ENCODE results near the gene ITGA5.
A peak's percentile ranks its signal among the peaks of the same experiment; 100 is the strongest.
"Not testable (repeated sequence)": the region's sequence is repeated elsewhere in the genome, so short reads cannot be mapped to it uniquely, and the experiment has no call there.

ITGA5 gene

DNA sequence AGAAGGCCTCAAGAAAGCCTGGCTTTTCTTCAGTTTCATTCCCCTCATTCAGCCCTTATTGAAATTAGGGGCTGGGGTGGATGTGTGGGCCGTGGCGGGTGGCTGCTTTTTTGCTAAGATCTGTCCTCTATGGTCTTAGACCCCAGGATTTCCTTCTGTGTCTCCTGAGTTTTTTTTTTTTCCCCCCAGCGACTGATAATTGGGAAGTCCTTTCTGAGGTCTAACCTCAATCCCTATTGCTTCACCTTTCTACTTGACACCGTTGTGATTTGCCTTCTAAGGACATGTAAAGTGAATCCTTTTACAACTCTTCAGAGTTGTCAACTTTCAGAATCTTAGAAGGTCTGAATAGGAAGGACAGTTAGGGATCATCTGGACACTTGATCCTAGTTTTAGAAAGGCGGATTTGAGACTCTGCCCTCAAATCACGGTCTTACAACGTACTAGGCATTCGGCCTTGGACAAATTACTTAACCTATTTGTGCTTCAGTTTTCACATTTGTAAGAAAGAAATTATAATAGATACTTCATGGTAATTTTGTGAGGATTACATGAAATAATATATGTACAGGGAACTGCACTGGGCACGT is 59.2 kb downstream of the ITGA5 start:
- peak overlapping the region; percentile 58 for H3K27ac ChIP-seq (ENCODE audit: low read length)
- H3K9me3 ChIP-seq (ENCODE audit: control insufficient read depth, low read depth, low read length), result no peaks in the 10 kb centered on the region
- H3K27me3 ChIP-seq (ENCODE audit: control insufficient read depth, insufficient read depth, low read length), result no peaks in the 10 kb centered on the region
- peak overlapping the region; percentile 58 for H3K9ac ChIP-seq (ENCODE audit: low read length)
- H3K36me3 ChIP-seq (ENCODE audit: control insufficient read depth, low read depth, low read length), result no peaks in the 10 kb centered on the region
- peaks cover 49% of the 10 kb centered on the region for H3K4me1 ChIP-seq (ENCODE audit: control insufficient read depth, low read depth, low read length)
- peak overlapping the region; percentile 83 for H3K4me3 ChIP-seq (ENCODE audit: low read length)

- Histone ChIP-seq H3K9me3 (ENCODE audit: control insufficient read depth, low read depth, low read length) (no peaks in the 10 kb centered on the region), H3K27me3 (ENCODE audit: control insufficient read depth, insufficient read depth, low read length) (no peaks in the 10 kb centered on the region), H3K4me3 (ENCODE audit: low read length) (peak overlapping the region; percentile 83), H3K9ac (ENCODE audit: low read length) (peak overlapping the region; percentile 63), H3K4me1 (ENCODE audit: control insufficient read depth, low read depth, low read length) (peaks cover 52% of the 10 kb centered on the region), H3K27ac (ENCODE audit: low read length) (peak overlapping the region; percentile 58), H3K36me3 (ENCODE audit: control insufficient read depth, low read depth, low read length) (no peaks in the 10 kb centered on the region)
These were observed 59.9 kb downstream of the ITGA5 start for GRCh38 chr12:54358945-54359761.

DNA sequence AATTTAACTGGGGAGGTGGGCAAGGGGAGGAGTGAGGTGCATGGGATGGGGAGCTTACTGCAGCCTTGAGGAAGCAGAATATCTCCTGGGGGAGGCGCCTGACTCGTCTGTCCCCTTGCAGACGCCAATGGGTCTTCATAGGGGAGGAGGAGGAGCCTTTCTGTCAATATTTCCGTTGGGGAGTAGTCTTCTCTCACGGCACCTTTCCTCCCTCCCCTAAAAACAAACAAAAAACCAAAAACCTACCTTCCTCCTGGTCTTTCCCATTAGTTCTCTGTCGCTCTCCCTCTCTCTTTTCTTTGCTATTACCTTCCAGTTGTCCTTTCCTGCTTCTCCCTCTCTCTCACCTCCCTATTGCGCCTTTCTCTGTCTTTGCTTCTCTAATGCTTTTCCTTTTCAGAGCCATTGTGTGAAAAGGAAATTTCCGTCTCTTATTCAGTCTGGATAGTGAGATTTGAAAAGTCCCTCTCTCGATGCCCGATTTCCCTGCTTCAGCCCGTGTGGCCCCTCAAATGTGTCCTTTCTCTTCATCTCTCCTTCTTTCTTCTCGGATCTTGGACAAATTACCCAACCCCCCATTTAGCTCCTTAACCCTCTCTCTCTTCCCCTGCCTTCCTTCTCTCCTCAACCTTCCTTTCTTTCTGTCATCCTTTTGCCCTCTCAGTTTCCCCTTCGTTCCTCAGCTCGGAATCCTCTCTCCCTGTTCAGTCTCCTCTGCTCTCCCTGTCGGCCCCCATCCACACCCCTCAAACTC is 60.7 kb downstream of the ITGA5 start:
- H3K9ac ChIP-seq (ENCODE audit: low read length), result peak overlapping the region; percentile 63
- peak overlapping the region; percentile 25 for H3K27ac ChIP-seq (ENCODE audit: low read length)
- H3K36me3 ChIP-seq (ENCODE audit: control insufficient read depth, low read depth, low read length), result no peaks in the 10 kb centered on the region
- peak overlapping the region; percentile 83 for H3K4me3 ChIP-seq (ENCODE audit: low read length)
- H3K4me1 ChIP-seq (ENCODE audit: control insufficient read depth, low read depth, low read length), result peaks cover 57% of the 10 kb centered on the region
- H3K27me3 ChIP-seq (ENCODE audit: control insufficient read depth, insufficient read depth, low read length), result no peaks in the 10 kb centered on the region
- H3K9me3 ChIP-seq (ENCODE audit: control insufficient read depth, low read depth, low read length), result no peaks in the 10 kb centered on the region

- H3K4me1 ChIP-seq (ENCODE audit: control insufficient read depth, low read depth, low read length), result peaks cover 64% of the 10 kb centered on the region
- H3K4me3 ChIP-seq (ENCODE audit: low read length), result peak overlapping the region; percentile 83
- H3K9ac ChIP-seq (ENCODE audit: low read length), result no peak overlapping the region
- no peaks in the 10 kb centered on the region for H3K27me3 ChIP-seq (ENCODE audit: control insufficient read depth, insufficient read depth, low read length)
- no peaks in the 10 kb centered on the region for H3K36me3 ChIP-seq (ENCODE audit: control insufficient read depth, low read depth, low read length)
- H3K27ac ChIP-seq (ENCODE audit: low read length), result no peak overlapping the region
- no peaks in the 10 kb centered on the region for H3K9me3 ChIP-seq (ENCODE audit: control insufficient read depth, low read depth, low read length)
These were observed 61.4 kb downstream of the ITGA5 start for GRCh38 chr12:54357506-54358190.

- no peaks in the 10 kb centered on the region for H3K9me3 ChIP-seq (ENCODE audit: control insufficient read depth, low read depth, low read length)
- peak overlapping the region; percentile 83 for H3K4me3 ChIP-seq (ENCODE audit: low read length)
- no peak overlapping the region for H3K27ac ChIP-seq (ENCODE audit: low read length)
- no peaks in the 10 kb centered on the region for H3K27me3 ChIP-seq (ENCODE audit: control insufficient read depth, insufficient read depth, low read length)
- H3K9ac ChIP-seq (ENCODE audit: low read length), result peak overlapping the region; percentile 3
- H3K36me3 ChIP-seq (ENCODE audit: control insufficient read depth, low read depth, low read length), result no peaks in the 10 kb centered on the region
- peaks cover 69% of the 10 kb centered on the region for H3K4me1 ChIP-seq (ENCODE audit: control insufficient read depth, low read depth, low read length)
These were observed 62.1 kb downstream of the ITGA5 start for GRCh38 chr12:54356951-54357356.

GRCh38 chr12:54356228-54356627 is 62.8 kb downstream of the ITGA5 start:
- Histone ChIP-seq H3K4me3 (ENCODE audit: low read length) (no peak overlapping the region), H3K27me3 (ENCODE audit: control insufficient read depth, insufficient read depth, low read length) (peaks cover 7% of the 10 kb centered on the region), H3K9ac (ENCODE audit: low read length) (no peak overlapping the region)

GRCh38 chr12:54355104-54355815 is 63.8 kb downstream of the ITGA5 start:
- Histone ChIP-seq H3K4me1 (ENCODE audit: control insufficient read depth, low read depth, low read length) (peaks cover 80% of the 10 kb centered on the region), H3K27me3 (ENCODE audit: control insufficient read depth, insufficient read depth, low read length) (peaks cover 14% of the 10 kb centered on the region), H3K9me3 (ENCODE audit: control insufficient read depth, low read depth, low read length) (no peaks in the 10 kb centered on the region), H3K36me3 (ENCODE audit: control insufficient read depth, low read depth, low read length) (no peaks in the 10 kb centered on the region), H3K27ac (ENCODE audit: low read length) (no peak overlapping the region), H3K9ac (ENCODE audit: low read length) (no peak overlapping the region), H3K4me3 (ENCODE audit: low read length) (no peak overlapping the region)

More at GRCh38 chr12:54356228-54356627, 62.8 kb downstream of the ITGA5 start:
- H3K9me3 ChIP-seq (ENCODE audit: control insufficient read depth, low read depth, low read length), result no peaks in the 10 kb centered on the region
- no peak overlapping the region for H3K27ac ChIP-seq (ENCODE audit: low read length)
- H3K4me1 ChIP-seq (ENCODE audit: control insufficient read depth, low read depth, low read length), result peaks cover 76% of the 10 kb centered on the region
- H3K36me3 ChIP-seq (ENCODE audit: control insufficient read depth, low read depth, low read length), result no peaks in the 10 kb centered on the region

DNA sequence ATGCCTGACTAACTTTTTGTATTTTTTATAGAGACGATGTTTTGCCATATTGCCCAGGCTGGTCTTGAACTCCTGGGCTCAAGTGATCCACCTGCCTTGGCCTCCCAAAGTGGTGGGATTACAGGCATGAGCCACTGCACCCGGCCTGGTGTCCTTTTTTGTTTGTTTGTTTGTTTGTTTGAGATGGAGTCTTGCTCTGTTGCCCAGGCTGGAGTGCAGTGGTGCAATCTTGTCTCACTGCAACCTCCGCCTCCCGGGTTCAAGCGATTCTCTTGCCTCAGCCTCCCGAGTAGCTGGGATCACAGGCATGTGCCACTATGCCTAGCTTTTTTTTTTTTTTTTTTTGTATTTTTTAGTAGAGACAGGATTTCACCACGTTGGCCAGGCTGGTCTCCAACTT is 64.8 kb downstream of the ITGA5 start:
- peaks cover 20% of the 10 kb centered on the region for H3K27me3 ChIP-seq (ENCODE audit: control insufficient read depth, insufficient read depth, low read length)
- H3K9me3 ChIP-seq (ENCODE audit: control insufficient read depth, low read depth, low read length); H3K27ac ChIP-seq (ENCODE audit: low read length); H3K4me3 ChIP-seq (ENCODE audit: low read length); H3K36me3 ChIP-seq (ENCODE audit: control insufficient read depth, low read depth, low read length); H3K9ac ChIP-seq (ENCODE audit: low read length): not testable (repeated sequence)
- H3K4me1 ChIP-seq (ENCODE audit: control insufficient read depth, low read depth, low read length), result peaks cover 76% of the 10 kb centered on the region

DNA sequence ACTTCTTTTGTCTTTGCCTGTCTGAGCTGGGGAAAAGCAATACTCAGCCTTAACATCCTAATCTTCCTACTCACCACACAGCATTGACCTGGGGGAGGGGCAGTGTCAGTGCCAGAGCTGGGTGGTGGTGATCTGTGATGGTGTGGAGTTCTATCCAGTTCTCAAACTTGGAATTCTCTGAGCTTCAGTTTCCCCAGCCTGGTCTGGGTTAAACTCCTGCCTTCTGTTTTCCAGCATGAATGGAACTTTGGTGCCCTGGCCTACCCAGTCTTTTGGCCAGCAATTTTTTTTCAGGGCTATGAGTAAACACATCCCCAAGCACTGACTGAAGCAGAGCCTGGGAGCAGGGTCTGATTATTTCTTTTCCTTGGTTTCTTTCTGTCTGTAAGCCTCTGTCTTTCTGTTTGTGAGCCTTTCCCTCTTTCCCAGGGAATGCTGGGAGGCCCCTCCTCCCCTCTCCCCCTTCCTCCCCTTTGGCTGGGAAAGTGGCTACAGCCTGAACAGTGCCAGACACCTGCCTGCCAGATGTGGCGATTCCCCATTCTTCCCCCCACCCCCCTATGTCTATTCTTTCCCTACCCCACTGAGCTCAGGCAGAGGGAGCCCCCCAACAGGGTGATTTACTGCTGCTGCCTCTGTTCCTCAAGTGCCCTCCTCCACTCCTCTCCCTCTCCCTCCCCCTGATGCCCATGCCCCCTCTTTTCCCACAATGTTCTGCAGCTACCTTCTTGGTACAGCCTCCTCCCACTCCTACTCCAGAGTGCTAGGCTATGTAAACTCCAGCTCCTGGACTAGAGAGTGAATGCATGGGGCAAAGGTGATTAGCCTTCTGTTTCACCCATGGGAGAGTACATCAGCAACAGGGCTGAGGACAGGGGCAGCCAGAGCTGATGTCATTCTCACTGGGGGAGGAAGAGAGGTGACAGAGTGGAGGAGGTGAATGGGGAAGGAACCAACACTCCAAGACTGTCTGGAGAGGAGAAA is 65.9 kb downstream of the ITGA5 start:
- peaks cover 12% of the 10 kb centered on the region for H3K36me3 ChIP-seq (ENCODE audit: control insufficient read depth, low read depth, low read length)
- no peaks in the 10 kb centered on the region for H3K9me3 ChIP-seq (ENCODE audit: control insufficient read depth, low read depth, low read length)
- H3K4me1 ChIP-seq (ENCODE audit: control insufficient read depth, low read depth, low read length), result peaks cover 70% of the 10 kb centered on the region
- H3K27me3 ChIP-seq (ENCODE audit: control insufficient read depth, insufficient read depth, low read length), result peaks cover 26% of the 10 kb centered on the region
- peak overlapping the region; percentile 50 for H3K9ac ChIP-seq (ENCODE audit: low read length)
- H3K4me3 ChIP-seq (ENCODE audit: low read length), result peak overlapping the region; percentile 65
- H3K27ac ChIP-seq (ENCODE audit: low read length), result peak overlapping the region; percentile 43

- Histone ChIP-seq H3K36me3 (ENCODE audit: control insufficient read depth, low read depth, low read length) (peaks cover 22% of the 10 kb centered on the region), H3K4me3 (ENCODE audit: low read length) (peak overlapping the region; percentile 65), H3K9ac (ENCODE audit: low read length) (peak overlapping the region; percentile 50), H3K27me3 (ENCODE audit: control insufficient read depth, insufficient read depth, low read length) (peaks cover 26% of the 10 kb centered on the region), H3K9me3 (ENCODE audit: control insufficient read depth, low read depth, low read length) (no peaks in the 10 kb centered on the region), H3K27ac (ENCODE audit: low read length) (peak overlapping the region; percentile 43), H3K4me1 (ENCODE audit: control insufficient read depth, low read depth, low read length) (peaks cover 59% of the 10 kb centered on the region)
These were observed 67.0 kb downstream of the ITGA5 start for GRCh38 chr12:54352022-54352531.

All from iPS-18a (cell line).